Neural cell (in vitro differentiated cells): Measurements from ENCODE around the gene STX18. TPM values are rescaled to one million over a fixed set of nuclear protein-coding genes. Genes with fewer than 3 reads are reported as not detected.

Experiments used
- H2AFZ ChIP-seq: fragments of 200-600, 300-800 bp; sonication (generic), shearing (Covaris generic); 2 replicates; pipeline ENCODE4 v1.6.0; 2014; ENCODE audit warnings: low read depth, mild to moderate bottlenecking, antibody characterized with exemption, low read length, moderate library complexity
- H3F3A ChIP-seq: fragments of 200-600 bp; shearing (Covaris generic); 2 replicates; pipeline ENCODE4 v1.6.1; 2016; ENCODE audit warnings: mild to moderate bottlenecking, moderate library complexity, mixed read lengths, antibody characterized with exemption, low read length; ENCODE audit not compliant: insufficient read depth, poor library complexity, severe bottlenecking
- H3K27ac ChIP-seq: fragments of 200-600, 300-800 bp; sonication (generic), shearing (Covaris generic); 2 replicates; pipeline ENCODE4 v1.5.1; 2014; ENCODE audit warnings: mild to moderate bottlenecking, low read length, moderate library complexity
- H3K27me3 ChIP-seq: fragments of 300-800, 200-600 bp; sonication (generic), shearing (Covaris generic); 2 replicates; pipeline ENCODE4 v1.6.0; 2014; ENCODE audit warnings: mild to moderate bottlenecking, low read depth, low read length, moderate library complexity; ENCODE audit not compliant: insufficient read depth
- H3K36me3 ChIP-seq: fragments of 300-800, 200-600 bp; sonication (generic), shearing (Covaris generic); 2 replicates; pipeline ENCODE4 v1.5.1; 2014; ENCODE audit warnings: mild to moderate bottlenecking, antibody characterized with exemption, low read length, moderate library complexity; ENCODE audit not compliant: insufficient read depth
- H3K4me2 ChIP-seq: fragments of 300-800, 200-600 bp; sonication (generic), shearing (Covaris generic); 2 replicates; pipeline ENCODE4 v1.6.0; 2014; ENCODE audit warnings: mild to moderate bottlenecking, low read length
- H3K4me3 ChIP-seq: fragments of 300-800, 200-600 bp; sonication (generic), shearing (Covaris generic); 2 replicates; pipeline ENCODE4 v1.5.1; 2014; ENCODE audit warnings: mild to moderate bottlenecking, low read length, moderate library complexity
- H3K79me2 ChIP-seq: fragments of 200-600 bp; shearing (Covaris generic); replicated peaks from 2 replicates; pipeline ENCODE4 v1.6.0; 2014; ENCODE audit warnings: mild to moderate bottlenecking, low read length, moderate library complexity; ENCODE audit not compliant: insufficient read depth
- H3K9ac ChIP-seq: fragments of 300-800, 200-600 bp; sonication (generic), shearing (Covaris generic); 2 replicates; pipeline ENCODE4 v1.6.1; 2016; ENCODE audit warnings: mild to moderate bottlenecking, low read length, mixed read lengths
- H3K9me2 ChIP-seq: fragments of 200-600 bp; shearing (Covaris generic); 2 replicates; pipeline ENCODE4 v1.6.1; 2016; ENCODE audit warnings: mild to moderate bottlenecking, low read length, mixed read lengths; ENCODE audit not compliant: insufficient read depth
- H3K9me3 ChIP-seq: fragments of 200-600, 300-800 bp; sonication (generic), shearing (Covaris generic); 2 replicates; pipeline ENCODE4 v1.6.1; 2016; ENCODE audit warnings: mild to moderate bottlenecking, mixed run types, low read length, moderate library complexity, mixed read lengths
- H4K20me1 ChIP-seq: fragments of 200-600 bp; shearing (Covaris generic); 2 replicates; pipeline ENCODE4 v1.6.1; 2016; ENCODE audit warnings: mild to moderate bottlenecking, mixed run types; ENCODE audit not compliant: insufficient read depth
- EP300 ChIP-seq: fragments of 450-650 bp; conservative IDR thresholded peaks from 2 replicates; pipeline ENCODE4 v1.6.1; 2014; ENCODE audit warnings: antibody characterized with exemption, mild to moderate bottlenecking, moderate library complexity; ENCODE audit not compliant: poor library complexity, severe bottlenecking
- EZH2 ChIP-seq: fragments of 200-600, 300-800 bp; shearing (Covaris generic), sonication (generic); IDR thresholded peaks from 2 replicates; pipeline ENCODE4 v1.6.1; 2014; ENCODE audit warnings: antibody characterized with exemption, low read length, borderline replicate concordance, mild to moderate bottlenecking; ENCODE audit not compliant: insufficient read depth, poor library complexity, severe bottlenecking
- MXI1 ChIP-seq: fragments of 450-650 bp; conservative IDR thresholded peaks from 2 replicates; pipeline ENCODE4 v1.6.1; 2014; ENCODE audit warnings: antibody characterized with exemption, mild to moderate bottlenecking; ENCODE audit not compliant: poor library complexity, severe bottlenecking
- POLR2AphosphoS5 ChIP-seq: IDR thresholded peaks from 2 replicates; pipeline ENCODE4 v1.6.1; 2012
- RAD21 ChIP-seq: fragments of 450-650 bp; conservative IDR thresholded peaks from 2 replicates; pipeline ENCODE4 v1.6.1; 2014; ENCODE audit warnings: antibody characterized with exemption, mild to moderate bottlenecking, moderate library complexity
- SMC3 ChIP-seq: fragments of 450-650 bp; conservative IDR thresholded peaks from 2 replicates; pipeline ENCODE4 v1.6.1; 2014; ENCODE audit warnings: antibody characterized with exemption, mild to moderate bottlenecking, moderate library complexity; ENCODE audit not compliant: poor library complexity
- TAF1 ChIP-seq: IDR thresholded peaks from 2 replicates; pipeline ENCODE4 v1.6.1; 2012; ENCODE audit warnings: low read depth
- polyA plus RNA-seq: library from polyadenylated mRNA; depleted of rRNA; stranded (reverse); fragments of >200 nt; gene quantifications from 2 replicates; pipeline ENCODE4 v1.2.3, GENCODE V29; 2014
- TF ChIP-seq, protein P1 (sequence below): fragments of 450-650 bp; IDR thresholded peaks from 2 replicates; pipeline ENCODE4 v1.5.1; 2014; ENCODE audit warnings: antibody characterized with exemption, mild to moderate bottlenecking, moderate library complexity; ENCODE audit not compliant: poor library complexity, severe bottlenecking
- TF ChIP-seq, protein P2 (sequence below): IDR thresholded peaks from 2 replicates; pipeline ENCODE4 v1.6.1; 2012; ENCODE audit warnings: borderline replicate concordance

STX18 gene
- polyA plus RNA-seq, 1 donor from 2014 or later, result 64.5 TPM

DNA sequence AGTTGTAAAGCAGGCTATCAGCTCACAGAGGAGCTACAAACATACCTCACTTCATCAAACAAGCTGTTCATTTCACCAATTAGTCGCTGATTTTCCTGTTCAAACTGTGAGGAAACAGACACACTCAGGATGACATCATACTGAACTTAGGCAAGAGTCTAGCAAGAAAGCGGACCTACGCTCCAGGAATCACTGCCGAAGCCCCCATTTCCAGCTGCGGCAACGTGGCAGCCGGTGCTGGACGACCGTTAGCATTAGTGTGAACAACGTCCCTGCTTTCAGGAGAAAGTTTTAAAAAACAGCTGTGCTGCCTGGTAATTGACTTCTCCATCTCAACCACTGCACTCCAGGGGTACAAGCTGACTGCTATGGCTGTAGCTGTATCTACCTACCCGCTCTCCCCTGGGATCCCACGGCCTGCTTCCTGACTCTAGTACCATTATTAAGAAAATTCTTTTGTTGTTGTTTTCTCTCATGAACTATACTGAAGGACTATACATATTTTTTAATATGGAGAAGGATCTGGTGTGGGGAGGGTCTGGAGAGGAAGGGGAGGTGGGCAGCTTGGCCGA is 116.6 kb downstream of the STX18 start:
- no peaks in the 10 kb centered on the region for H4K20me1 ChIP-seq
- H3K27me3 ChIP-seq, result no peaks in the 10 kb centered on the region
- no peaks in the 10 kb centered on the region for H3K9me3 ChIP-seq
- H3K9me2 ChIP-seq, result no peaks in the 10 kb centered on the region
- no peak overlapping the region for H3K4me3 ChIP-seq
- no peak overlapping the region for H3K4me2 ChIP-seq
- H2AFZ ChIP-seq, result no peak overlapping the region
- H3K79me2 ChIP-seq, result no peaks in the 10 kb centered on the region
- peaks cover 8% of the 10 kb centered on the region for H3K36me3 ChIP-seq
- TF ChIP-seq SMC3 (no peak), RAD21 (no peak), TAF1 (no peak), EP300 (no peak), MXI1 (no peak), EZH2 (no peak), POLR2AphosphoS5 (no peak)
- TF ChIP-seq, protein P1, sequence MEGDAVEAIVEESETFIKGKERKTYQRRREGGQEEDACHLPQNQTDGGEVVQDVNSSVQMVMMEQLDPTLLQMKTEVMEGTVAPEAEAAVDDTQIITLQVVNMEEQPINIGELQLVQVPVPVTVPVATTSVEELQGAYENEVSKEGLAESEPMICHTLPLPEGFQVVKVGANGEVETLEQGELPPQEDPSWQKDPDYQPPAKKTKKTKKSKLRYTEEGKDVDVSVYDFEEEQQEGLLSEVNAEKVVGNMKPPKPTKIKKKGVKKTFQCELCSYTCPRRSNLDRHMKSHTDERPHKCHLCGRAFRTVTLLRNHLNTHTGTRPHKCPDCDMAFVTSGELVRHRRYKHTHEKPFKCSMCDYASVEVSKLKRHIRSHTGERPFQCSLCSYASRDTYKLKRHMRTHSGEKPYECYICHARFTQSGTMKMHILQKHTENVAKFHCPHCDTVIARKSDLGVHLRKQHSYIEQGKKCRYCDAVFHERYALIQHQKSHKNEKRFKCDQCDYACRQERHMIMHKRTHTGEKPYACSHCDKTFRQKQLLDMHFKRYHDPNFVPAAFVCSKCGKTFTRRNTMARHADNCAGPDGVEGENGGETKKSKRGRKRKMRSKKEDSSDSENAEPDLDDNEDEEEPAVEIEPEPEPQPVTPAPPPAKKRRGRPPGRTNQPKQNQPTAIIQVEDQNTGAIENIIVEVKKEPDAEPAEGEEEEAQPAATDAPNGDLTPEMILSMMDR, result no peak
- TF ChIP-seq, protein P2, sequence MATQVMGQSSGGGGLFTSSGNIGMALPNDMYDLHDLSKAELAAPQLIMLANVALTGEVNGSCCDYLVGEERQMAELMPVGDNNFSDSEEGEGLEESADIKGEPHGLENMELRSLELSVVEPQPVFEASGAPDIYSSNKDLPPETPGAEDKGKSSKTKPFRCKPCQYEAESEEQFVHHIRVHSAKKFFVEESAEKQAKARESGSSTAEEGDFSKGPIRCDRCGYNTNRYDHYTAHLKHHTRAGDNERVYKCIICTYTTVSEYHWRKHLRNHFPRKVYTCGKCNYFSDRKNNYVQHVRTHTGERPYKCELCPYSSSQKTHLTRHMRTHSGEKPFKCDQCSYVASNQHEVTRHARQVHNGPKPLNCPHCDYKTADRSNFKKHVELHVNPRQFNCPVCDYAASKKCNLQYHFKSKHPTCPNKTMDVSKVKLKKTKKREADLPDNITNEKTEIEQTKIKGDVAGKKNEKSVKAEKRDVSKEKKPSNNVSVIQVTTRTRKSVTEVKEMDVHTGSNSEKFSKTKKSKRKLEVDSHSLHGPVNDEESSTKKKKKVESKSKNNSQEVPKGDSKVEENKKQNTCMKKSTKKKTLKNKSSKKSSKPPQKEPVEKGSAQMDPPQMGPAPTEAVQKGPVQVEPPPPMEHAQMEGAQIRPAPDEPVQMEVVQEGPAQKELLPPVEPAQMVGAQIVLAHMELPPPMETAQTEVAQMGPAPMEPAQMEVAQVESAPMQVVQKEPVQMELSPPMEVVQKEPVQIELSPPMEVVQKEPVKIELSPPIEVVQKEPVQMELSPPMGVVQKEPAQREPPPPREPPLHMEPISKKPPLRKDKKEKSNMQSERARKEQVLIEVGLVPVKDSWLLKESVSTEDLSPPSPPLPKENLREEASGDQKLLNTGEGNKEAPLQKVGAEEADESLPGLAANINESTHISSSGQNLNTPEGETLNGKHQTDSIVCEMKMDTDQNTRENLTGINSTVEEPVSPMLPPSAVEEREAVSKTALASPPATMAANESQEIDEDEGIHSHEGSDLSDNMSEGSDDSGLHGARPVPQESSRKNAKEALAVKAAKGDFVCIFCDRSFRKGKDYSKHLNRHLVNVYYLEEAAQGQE, result no peak
- H3F3A ChIP-seq, result no peaks in the 10 kb centered on the region
- no peak overlapping the region for H3K27ac ChIP-seq
- H3K9ac ChIP-seq, result no peak overlapping the region

DNA sequence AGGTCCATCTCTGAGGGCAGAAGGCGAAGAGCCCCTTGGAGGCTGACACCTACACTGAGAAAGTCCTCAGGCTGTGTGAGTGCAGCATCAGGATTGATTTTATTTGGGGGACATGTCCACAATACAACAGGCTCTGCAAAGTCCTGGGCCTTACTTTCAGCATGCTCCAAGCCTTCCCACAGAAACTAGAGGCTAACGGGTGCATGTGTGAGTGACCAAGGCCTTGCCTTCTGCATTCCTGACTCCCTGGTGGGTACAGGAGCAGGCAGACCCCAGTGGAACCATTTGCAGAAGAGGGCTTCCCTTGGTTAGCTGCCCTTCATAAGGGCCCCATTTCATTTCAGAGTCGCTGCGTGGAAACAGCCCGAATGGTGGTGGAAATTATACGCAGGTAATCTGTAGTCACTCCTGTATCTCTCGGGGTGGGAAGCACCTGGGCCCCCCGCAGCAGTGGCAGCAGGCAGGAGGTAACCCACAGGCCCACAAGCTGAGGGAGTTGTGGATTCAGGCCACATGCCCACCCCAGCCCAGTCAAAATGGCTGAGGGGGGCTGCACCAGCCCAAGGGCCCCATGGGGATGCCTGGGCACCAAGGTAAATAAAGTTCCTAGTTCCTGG is 117.2 kb downstream of the STX18 start:
- no peak overlapping the region for H3K4me3 ChIP-seq
- H4K20me1 ChIP-seq, result no peaks in the 10 kb centered on the region
- H3K36me3 ChIP-seq, result peaks cover 10% of the 10 kb centered on the region
- no peaks in the 10 kb centered on the region for H3F3A ChIP-seq
- no peaks in the 10 kb centered on the region for H3K9me3 ChIP-seq
- no peaks in the 10 kb centered on the region for H3K79me2 ChIP-seq
- no peak for TF ChIP-seq MXI1
- no peak overlapping the region for H3K9ac ChIP-seq
- no peak overlapping the region for H2AFZ ChIP-seq
- H3K27me3 ChIP-seq, result no peaks in the 10 kb centered on the region
- H3K9me2 ChIP-seq, result no peaks in the 10 kb centered on the region
- H3K4me2 ChIP-seq, result no peak overlapping the region
- H3K27ac ChIP-seq, result no peak overlapping the region
